GM19193 (cell line): ENCODE measurements around the gene FAM53C.
A peak's percentile ranks its signal among the peaks of the same experiment; 100 is the strongest.

Experiments used
- POLR2A ChIP-seq: IDR thresholded peaks from 4 replicates; pipeline ENCODE4 v1.6.1; 2011; ENCODE audit not compliant: insufficient read depth, insufficient read length; ENCODE audit errors: extremely low read depth

The FAM53C gene

GRCh38 chr5:138340008-138340407, 1.9 kb downstream of the FAM53C start:
- no peak for TF ChIP-seq POLR2A

GRCh38 chr5:138344887-138345622, 7.0 kb downstream of the FAM53C start:
- TF ChIP-seq POLR2A: no peak

- TF ChIP-seq POLR2A: peak; percentile 18
Observed at GRCh38 chr5:138346889-138347288, 8.8 kb downstream of the FAM53C start.

GRCh38 chr5:138349852-138350562, 11.9 kb downstream of the FAM53C start:
- no peak for TF ChIP-seq POLR2A

GRCh38 chr5:138350563-138350890, 12.5 kb downstream of the FAM53C start:
- TF ChIP-seq POLR2A: no peak

GRCh38 chr5:138351056-138351455, 13.0 kb downstream of the FAM53C start:
- TF ChIP-seq POLR2A: no peak

GRCh38 chr5:138351517-138351916, 13.5 kb downstream of the FAM53C start:
- no peak for TF ChIP-seq POLR2A

GRCh38 chr5:138352071-138352721, 14.1 kb downstream of the FAM53C start, which contains the start of gene KDM3B:
Gene KDM3B (plus strand): TSS chr5:138352685. CDS start chr5:138352796, 111 bp downstream.
- peak; percentile 10 for TF ChIP-seq POLR2A

- TF ChIP-seq POLR2A: peak; percentile 47
Observed at GRCh38 chr5:138352722-138353559, 14.9 kb downstream of the FAM53C start.

- no peak for TF ChIP-seq POLR2A
Observed at GRCh38 chr5:138353560-138354080, 15.6 kb downstream of the FAM53C start.

GRCh38 chr5:138354387-138354786, 16.3 kb downstream of the FAM53C start:
- no peak for TF ChIP-seq POLR2A

- no peak for TF ChIP-seq POLR2A
Observed at GRCh38 chr5:138354926-138355378, 16.9 kb downstream of the FAM53C start.

GRCh38 chr5:138359621-138360020, 21.6 kb downstream of the FAM53C start:
- no peak for TF ChIP-seq POLR2A

- TF ChIP-seq POLR2A: no peak
Observed at GRCh38 chr5:138360941-138361452, 22.9 kb downstream of the FAM53C start.
